Osteoblast (primary cell): ENCODE measurements around the gene MERTK. TPM values are rescaled to one million over a fixed set of nuclear protein-coding genes. Genes with fewer than 3 reads are reported as not detected.

ENCODE experiments used
- DNase-seq: peaks from one replicate; pipeline ENCODE4 v3.0.0; 2011; ENCODE audit warnings: low spot score, mixed read lengths; ENCODE audit not compliant: insufficient read length; ENCODE audit errors: missing footprints
- H2AFZ ChIP-seq: 2 replicates; pipeline ENCODE4 v1.6.0; 2011; ENCODE audit warnings: mild to moderate bottlenecking, low read length
- H3K27ac ChIP-seq: 2 replicates; pipeline ENCODE4 v1.5.1; 2011; ENCODE audit warnings: mild to moderate bottlenecking, low read depth, low read length, moderate library complexity
- H3K27me3 ChIP-seq: 2 replicates; pipeline ENCODE4 v1.6.0; 2012; ENCODE audit warnings: mild to moderate bottlenecking, control low read depth, inconsistent platforms, low read length, moderate library complexity; ENCODE audit not compliant: insufficient read depth
- H3K36me3 ChIP-seq: 2 replicates; pipeline ENCODE4 v1.5.1; 2011; ENCODE audit warnings: mild to moderate bottlenecking, low read length, control low read depth, moderate library complexity; ENCODE audit not compliant: insufficient read depth
- H3K4me1 ChIP-seq: 2 replicates; pipeline ENCODE4 v1.5.1; 2011; ENCODE audit warnings: mild to moderate bottlenecking, low read length, control low read depth, moderate library complexity; ENCODE audit not compliant: insufficient read depth
- H3K4me2 ChIP-seq: 2 replicates; pipeline ENCODE4 v1.6.0; 2011; ENCODE audit warnings: mild to moderate bottlenecking, low read length; ENCODE audit not compliant: insufficient read depth
- H3K4me3 ChIP-seq: fragments of 200-600 bp; sonication (generic); 3 replicates; pipeline ENCODE4 v1.5.1; 2012; ENCODE audit warnings: mild to moderate bottlenecking, low read length, inconsistent platforms; ENCODE audit not compliant: insufficient read depth
- H3K79me2 ChIP-seq: 2 replicates; pipeline ENCODE4 v1.6.0; 2012; ENCODE audit warnings: mild to moderate bottlenecking, low read length, control low read depth, inconsistent platforms; ENCODE audit not compliant: insufficient read depth
- H3K9me3 ChIP-seq: 2 replicates; pipeline ENCODE4 v1.5.1; 2011; ENCODE audit warnings: low read depth, low read length, control low read depth
- H4K20me1 ChIP-seq: 2 replicates; pipeline ENCODE4 v1.6.0; 2012; ENCODE audit warnings: mild to moderate bottlenecking, low read length, control low read depth; ENCODE audit not compliant: insufficient read depth
- CTCF ChIP-seq: IDR thresholded peaks from 2 replicates; pipeline ENCODE4 v1.5.1; 2011; ENCODE audit warnings: mild to moderate bottlenecking, low read depth, low read length, moderate library complexity; ENCODE audit errors: extremely low read depth
- total RNA-seq: library from RNA; depleted of rRNA; stranded (reverse); fragments of >200 nt; gene quantifications from 2 replicates; pipeline ENCODE4 v1.2.3, GENCODE V29; 2012

MERTK gene
- total RNA-seq, 1 donor, result 0.72 TPM

- H3K36me3 ChIP-seq, result no peaks in the 10 kb centered on the region
- H4K20me1 ChIP-seq, result peaks cover 3% of the 10 kb centered on the region
- H3K4me1 ChIP-seq, result peaks cover 9% of the 10 kb centered on the region
- H2AFZ ChIP-seq, result no peak overlapping the region
- no peak overlapping the region for H3K4me2 ChIP-seq
- H3K27me3 ChIP-seq, result peaks cover 45% of the 10 kb centered on the region
- DNase-seq, result no peak
- no peaks in the 10 kb centered on the region for H3K9me3 ChIP-seq
- no peak overlapping the region for H3K4me3 ChIP-seq
- no peak overlapping the region for H3K27ac ChIP-seq
- H3K79me2 ChIP-seq, result no peaks in the 10 kb centered on the region
- TF ChIP-seq CTCF, result no peak
Measured at GRCh38 chr2:111950236-111950635, 51.8 kb downstream of the MERTK start.

GRCh38 chr2:111951486-111951885 lies 53.1 kb downstream of the MERTK start:
- no peaks in the 10 kb centered on the region for H3K36me3 ChIP-seq
- no peaks in the 10 kb centered on the region for H3K9me3 ChIP-seq
- TF ChIP-seq CTCF, result no peak
- DNase-seq, result no peak
- peaks cover 6% of the 10 kb centered on the region for H3K4me1 ChIP-seq
- no peaks in the 10 kb centered on the region for H4K20me1 ChIP-seq
- no peaks in the 10 kb centered on the region for H3K79me2 ChIP-seq
- no peak overlapping the region for H3K4me3 ChIP-seq
- H2AFZ ChIP-seq, result no peak overlapping the region
- peaks cover 52% of the 10 kb centered on the region for H3K27me3 ChIP-seq
- H3K4me2 ChIP-seq, result no peak overlapping the region
- H3K27ac ChIP-seq, result no peak overlapping the region

GRCh38 chr2:111952871-111953452 lies 54.6 kb downstream of the MERTK start:
- TF ChIP-seq CTCF, result no peak
- Histone ChIP-seq H3K4me3 (no peak overlapping the region), H3K9me3 (no peaks in the 10 kb centered on the region), H3K27me3 (peaks cover 55% of the 10 kb centered on the region), H3K4me1 (no peaks in the 10 kb centered on the region), H2AFZ (no peak overlapping the region), H3K79me2 (no peaks in the 10 kb centered on the region), H3K4me2 (no peak overlapping the region), H3K36me3 (no peaks in the 10 kb centered on the region), H4K20me1 (no peaks in the 10 kb centered on the region), H3K27ac (no peak overlapping the region)
- no peak for DNase-seq

- Histone ChIP-seq H3K27ac (no peak overlapping the region), H3K4me2 (no peak overlapping the region), H4K20me1 (no peaks in the 10 kb centered on the region), H3K4me1 (no peaks in the 10 kb centered on the region), H3K9me3 (no peaks in the 10 kb centered on the region), H3K27me3 (peaks cover 52% of the 10 kb centered on the region), H3K4me3 (no peak overlapping the region), H3K36me3 (no peaks in the 10 kb centered on the region), H2AFZ (no peak overlapping the region), H3K79me2 (no peaks in the 10 kb centered on the region)
- no peak for TF ChIP-seq CTCF
- no peak for DNase-seq
Measured at GRCh38 chr2:111954602-111955332, 56.4 kb downstream of the MERTK start.
